RWPE1 (cell line): ENCODE measurements around the gene SLC35E3.

Source experiments
- CTCF ChIA-PET: fragments of 350-600 bp; sonication (Branson Sonifier 250); formaldehyde crosslinking; extraction: SDS; loops from one replicate; lab custom pipeline; 2021; lab: Yijun Ruan, JAX
- POLR2A ChIA-PET: fragments of 400-600 bp; formaldehyde crosslinking; extraction: SDS; loops from one replicate; lab custom pipeline; 2020; ENCODE audit warnings: antibody characterized with exemption; ENCODE audit not compliant: low non-redundant PET; lab: Yijun Ruan, JAX
- DNase-seq: peaks from one replicate; pipeline ENCODE4 v3.0.0; 2012; ENCODE audit warnings: low spot score
- H3K27ac ChIP-seq: fragments of 450-650 bp; 2 replicates; pipeline ENCODE4 v1.5.1; 2017
- TF ChIP-seq, protein P1 (sequence below): fragments of 450-650 bp; conservative IDR thresholded peaks from 2 replicates; pipeline ENCODE4 v1.5.1; 2017; ENCODE audit warnings: low read depth, mild to moderate bottlenecking

SLC35E3 gene

DNA sequence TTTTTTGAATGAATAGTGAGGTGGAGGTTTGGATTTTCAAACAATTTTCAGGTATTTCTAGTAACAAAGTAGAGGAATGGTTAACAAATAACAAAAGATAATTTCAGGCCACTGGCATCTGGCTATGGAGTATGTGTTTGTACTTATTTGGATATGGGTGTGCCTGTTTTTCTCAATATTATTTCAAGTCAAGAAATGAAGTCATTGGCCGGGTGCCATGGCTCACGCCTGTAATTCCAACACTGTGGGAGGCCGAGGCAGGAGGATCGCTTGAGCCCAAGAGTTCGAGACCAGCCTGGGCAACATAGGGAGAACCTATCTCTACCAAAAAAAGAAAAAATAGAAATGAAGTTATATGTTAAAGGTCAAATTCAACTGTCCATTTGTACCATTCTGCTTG lies 13.9 kb downstream of the SLC35E3 start:
- ChIA-PET POLR2A (no interaction called here), CTCF (no interaction called here)

DNA sequence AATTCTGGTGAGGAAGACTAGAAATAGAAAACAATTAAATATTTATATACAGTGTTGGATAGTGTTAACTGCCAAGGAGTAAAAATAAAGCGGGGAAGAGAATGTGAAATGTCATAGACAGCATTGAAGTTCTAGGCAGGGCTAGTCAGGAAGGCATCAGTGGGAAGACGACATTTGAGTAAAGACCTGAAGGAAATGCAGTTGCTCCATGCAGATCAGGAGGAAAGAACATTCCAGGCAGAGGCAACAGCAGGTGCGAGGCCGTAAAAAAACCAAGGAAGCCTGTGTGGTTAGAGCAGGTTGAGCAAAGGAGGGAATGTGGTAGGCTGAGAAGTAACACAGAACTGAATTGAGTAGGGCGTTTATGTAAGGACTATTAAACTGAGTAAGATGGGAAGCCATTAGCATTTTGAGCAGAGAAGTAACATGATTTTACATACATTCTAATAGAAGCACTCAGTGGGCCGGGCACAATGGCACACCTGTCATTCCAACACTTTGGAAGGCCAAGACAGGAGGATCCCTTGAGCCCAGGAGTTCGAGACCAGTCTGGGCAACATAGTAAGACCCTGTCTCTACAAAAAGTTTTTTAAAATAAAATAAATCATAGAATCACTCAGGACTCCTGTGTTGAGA lies 14.9 kb downstream of the SLC35E3 start:
- CTCF ChIA-PET: no interaction called here
- POLR2A ChIA-PET: no interaction called here
- H3K27ac ChIP-seq: no peak overlapping the region
- TF ChIP-seq, protein P1, sequence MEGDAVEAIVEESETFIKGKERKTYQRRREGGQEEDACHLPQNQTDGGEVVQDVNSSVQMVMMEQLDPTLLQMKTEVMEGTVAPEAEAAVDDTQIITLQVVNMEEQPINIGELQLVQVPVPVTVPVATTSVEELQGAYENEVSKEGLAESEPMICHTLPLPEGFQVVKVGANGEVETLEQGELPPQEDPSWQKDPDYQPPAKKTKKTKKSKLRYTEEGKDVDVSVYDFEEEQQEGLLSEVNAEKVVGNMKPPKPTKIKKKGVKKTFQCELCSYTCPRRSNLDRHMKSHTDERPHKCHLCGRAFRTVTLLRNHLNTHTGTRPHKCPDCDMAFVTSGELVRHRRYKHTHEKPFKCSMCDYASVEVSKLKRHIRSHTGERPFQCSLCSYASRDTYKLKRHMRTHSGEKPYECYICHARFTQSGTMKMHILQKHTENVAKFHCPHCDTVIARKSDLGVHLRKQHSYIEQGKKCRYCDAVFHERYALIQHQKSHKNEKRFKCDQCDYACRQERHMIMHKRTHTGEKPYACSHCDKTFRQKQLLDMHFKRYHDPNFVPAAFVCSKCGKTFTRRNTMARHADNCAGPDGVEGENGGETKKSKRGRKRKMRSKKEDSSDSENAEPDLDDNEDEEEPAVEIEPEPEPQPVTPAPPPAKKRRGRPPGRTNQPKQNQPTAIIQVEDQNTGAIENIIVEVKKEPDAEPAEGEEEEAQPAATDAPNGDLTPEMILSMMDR: no peak
- DNase-seq: no peak

More for the DNA sequence above, 13.9 kb downstream of the SLC35E3 start:
- TF ChIP-seq, protein P1: no peak
- no peak overlapping the region for H3K27ac ChIP-seq
- DNase-seq: no peak

DNA sequence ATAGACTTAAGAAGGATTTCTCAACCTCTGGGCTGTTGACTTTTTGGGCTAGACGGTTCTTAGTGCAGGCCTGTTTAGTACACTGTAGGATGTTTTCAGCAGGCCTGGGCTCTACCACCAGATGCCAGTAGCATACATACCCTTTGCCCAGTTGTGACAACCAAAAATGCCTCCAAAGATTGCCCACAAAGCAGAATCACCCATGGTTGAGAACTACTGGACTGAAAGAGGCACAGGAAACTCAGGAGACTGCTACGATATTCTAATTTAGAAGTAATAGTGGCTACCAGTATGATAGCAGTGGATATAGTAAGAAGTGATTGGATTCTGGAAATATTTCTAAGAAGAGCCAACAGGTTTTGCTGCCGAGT lies 15.5 kb downstream of the SLC35E3 start:
- no peak overlapping the region for H3K27ac ChIP-seq
- no peak for DNase-seq
- CTCF ChIA-PET: no interaction called here
- TF ChIP-seq, protein P1: no peak
- POLR2A ChIA-PET: no interaction called here

DNA sequence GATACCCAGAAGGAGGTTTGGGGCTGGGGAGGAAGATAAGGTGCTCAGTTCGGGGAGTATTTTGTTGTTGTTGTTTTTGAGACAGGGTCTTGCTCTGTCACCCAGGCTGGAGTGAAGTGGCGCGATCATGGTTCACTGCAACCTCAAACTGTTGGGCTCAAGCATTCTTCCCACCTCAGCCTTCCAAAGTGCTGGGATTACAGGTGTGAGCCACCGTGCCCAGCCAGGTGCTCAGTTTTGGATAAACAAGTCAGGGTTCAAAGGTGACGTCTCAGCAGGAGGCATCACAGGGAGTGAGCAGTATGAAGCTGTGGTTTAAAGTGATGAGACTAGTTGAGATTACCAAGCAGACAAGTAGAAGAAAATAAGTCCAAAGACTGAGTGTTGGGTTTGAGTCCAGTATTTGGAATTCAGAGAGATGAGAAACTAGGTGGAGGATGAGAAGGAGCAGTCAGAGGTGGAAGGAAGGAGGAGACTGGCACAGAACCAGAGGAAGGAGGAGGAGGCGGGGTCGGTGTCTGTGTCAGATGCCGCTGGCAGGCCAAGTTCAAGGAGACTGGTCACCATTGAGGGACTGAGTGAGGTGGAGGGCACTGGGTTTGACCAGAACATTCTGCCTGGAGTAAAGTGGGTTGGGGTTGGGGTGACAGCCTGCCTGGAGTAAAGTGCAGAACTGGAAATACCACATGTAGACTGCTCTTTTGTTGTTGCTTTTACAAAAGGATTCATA lies 16.1 kb downstream of the SLC35E3 start:
- no peak overlapping the region for H3K27ac ChIP-seq
- POLR2A ChIA-PET: no interaction called here
- CTCF ChIA-PET: interaction anchor here (0.7 kb wide), 1 partner anchor 54 kb away, joined by 3 read pairs; no protein-coding TSS in a partner anchor
- DNase-seq: no peak
- TF ChIP-seq, protein P1: no peak

DNA sequence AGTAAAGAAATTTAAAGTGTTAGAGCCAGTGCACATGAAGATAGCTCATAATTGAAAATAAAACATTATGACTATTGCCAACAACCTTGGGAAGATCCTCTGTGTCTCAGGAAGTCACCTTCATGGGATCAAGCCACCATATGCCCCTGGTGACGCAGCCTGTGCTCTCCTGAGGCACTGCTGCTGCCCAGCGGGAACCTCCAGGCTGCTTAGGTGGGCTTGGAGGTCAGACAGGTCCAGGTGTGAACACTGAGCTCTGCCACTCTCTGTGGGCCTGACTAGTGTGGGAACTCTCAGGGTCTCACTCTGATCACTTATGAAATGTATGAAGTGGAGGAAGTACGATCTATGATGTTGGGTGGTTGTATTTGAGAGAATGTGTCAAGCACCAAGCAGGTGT lies 16.7 kb downstream of the SLC35E3 start:
- DNase-seq: no peak
- no peak overlapping the region for H3K27ac ChIP-seq
- TF ChIP-seq, protein P1: no peak
- CTCF ChIA-PET: interaction anchor here (0.7 kb wide), 1 partner anchor 54 kb away, joined by 3 read pairs; no protein-coding TSS in a partner anchor
- POLR2A ChIA-PET: no interaction called here

DNA sequence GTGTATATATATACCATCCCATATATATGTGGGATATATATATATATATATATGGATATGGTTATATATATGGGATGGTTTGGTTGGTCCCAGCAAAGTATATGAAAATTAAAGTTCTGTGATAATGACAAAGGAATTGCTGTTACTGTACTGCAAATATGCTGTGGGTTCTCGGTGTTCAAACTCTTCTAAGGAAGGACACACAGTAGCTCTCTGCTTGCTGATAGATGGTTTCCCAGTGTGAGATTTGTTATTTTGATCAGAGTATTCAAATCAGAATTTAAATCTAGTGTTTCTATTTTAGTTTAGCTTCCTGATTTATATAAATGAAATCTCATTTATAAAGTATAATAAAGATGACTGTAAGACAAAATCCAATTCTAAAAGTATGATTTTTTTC lies 19.7 kb downstream of the SLC35E3 start:
- ChIA-PET POLR2A (no interaction called here), CTCF (no interaction called here)
- TF ChIP-seq, protein P1: no peak
- no peak overlapping the region for H3K27ac ChIP-seq
- no peak for DNase-seq
